Cardiac muscle cell (in vitro differentiated cells and primary cell): ENCODE measurements around the gene KLHL36. TPM values are rescaled to one million over a fixed set of nuclear protein-coding genes. Genes with fewer than 3 reads are reported as not detected.
A peak's percentile ranks its signal among the peaks of the same experiment; 100 is the strongest.

ENCODE experiments used
- DNase-seq, 2 donors: peaks; one replicate each; pipeline versions ENCODE4 v3.0.0 to v3.0.0-alpha.2; 2010 to 2017; ENCODE audit warnings: low read depth in 1 of 2, low spot score in 1 of 2
- H3K27ac ChIP-seq: fragments of 200-600 bp; sonication (generic); 2 replicates; pipeline ENCODE4 v1.5.1; 2016
- H3K27me3 ChIP-seq: fragments of 200-600 bp; sonication (generic); 2 replicates; pipeline ENCODE4 v1.6.0; 2016; ENCODE audit warnings: control low read depth
- H3K36me3 ChIP-seq: fragments of 200-600 bp; sonication (generic); 2 replicates; pipeline ENCODE4 v1.5.1; 2016; ENCODE audit warnings: control low read depth
- H3K4me1 ChIP-seq: fragments of 200-600 bp; sonication (generic); 2 replicates; pipeline ENCODE4 v1.8.1; 2017; ENCODE audit warnings: low read depth, mild to moderate bottlenecking, mixed run types
- H3K4me3 ChIP-seq: fragments of 200-600 bp; sonication (generic); 2 replicates; pipeline ENCODE4 v1.5.1; 2016; ENCODE audit warnings: mild to moderate bottlenecking
- H3K9me3 ChIP-seq: fragments of 200-600 bp; sonication (generic); 2 replicates; pipeline ENCODE4 v1.5.1; 2017; ENCODE audit warnings: low read depth, mild to moderate bottlenecking, control low read depth
- CTCF ChIP-seq: IDR thresholded peaks from 2 replicates; pipeline ENCODE4 v1.5.1; 2012; ENCODE audit warnings: low read depth, mild to moderate bottlenecking, low read length
- polyA plus RNA-seq: library from polyadenylated mRNA; unstranded; fragments of >200 nt; fragmentation: Nextera tagmentation; extraction: Ambion mirVana; gene quantifications from 2 replicates; pipeline ENCODE4 v1.2.1, GENCODE V29; 2016
- total RNA-seq: library from RNA; depleted of rRNA; stranded (reverse); fragments of >200 nt; gene quantifications from 2 replicates; pipeline ENCODE4 v1.2.3, GENCODE V29; 2016

Gene KLHL36
- total and polyA plus RNA-seq, 2 experiments from 2014 or later: 14.5 to 53.9 TPM

DNA sequence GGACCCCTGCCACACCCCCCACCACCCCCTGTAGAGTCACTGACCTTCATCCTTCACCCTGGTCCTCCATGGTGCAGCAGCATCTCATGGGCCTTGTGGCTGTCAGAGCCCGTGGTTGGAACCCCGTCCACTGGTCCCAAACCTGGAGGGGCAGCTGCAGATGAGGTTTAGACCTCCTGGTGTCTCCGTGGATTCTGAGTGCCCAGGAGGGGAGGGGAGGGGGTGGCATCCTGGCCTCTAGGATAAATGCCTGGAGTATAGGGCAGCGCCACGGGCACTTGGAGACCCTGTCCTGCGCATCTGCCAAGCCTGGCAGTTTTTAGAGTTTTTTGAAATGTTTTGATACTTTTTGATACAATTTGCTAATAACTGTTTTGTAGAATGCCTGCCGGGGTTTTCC lies 17.5 kb downstream of the KLHL36 start:
- H3K4me1 ChIP-seq: no peaks in the 10 kb centered on the region
- no peaks in the 10 kb centered on the region for H3K27me3 ChIP-seq
- no peak overlapping the region for H3K4me3 ChIP-seq
- H3K36me3 ChIP-seq: peaks cover 21% of the 10 kb centered on the region
- no peak for DNase-seq
- no peak overlapping the region for H3K27ac ChIP-seq
- no peak for TF ChIP-seq CTCF
- H3K9me3 ChIP-seq: no peaks in the 10 kb centered on the region

GRCh38 chr16:84667600-84668309 lies 19.4 kb downstream of the KLHL36 start:
- peak in 1 of 2 donors; percentile 21 for DNase-seq
- Histone ChIP-seq H3K36me3 (peaks cover 8% of the 10 kb centered on the region), H3K27me3 (no peaks in the 10 kb centered on the region), H3K4me1 (no peaks in the 10 kb centered on the region), H3K27ac (no peak overlapping the region), H3K4me3 (no peak overlapping the region), H3K9me3 (no peaks in the 10 kb centered on the region)
- TF ChIP-seq CTCF: no peak

DNA sequence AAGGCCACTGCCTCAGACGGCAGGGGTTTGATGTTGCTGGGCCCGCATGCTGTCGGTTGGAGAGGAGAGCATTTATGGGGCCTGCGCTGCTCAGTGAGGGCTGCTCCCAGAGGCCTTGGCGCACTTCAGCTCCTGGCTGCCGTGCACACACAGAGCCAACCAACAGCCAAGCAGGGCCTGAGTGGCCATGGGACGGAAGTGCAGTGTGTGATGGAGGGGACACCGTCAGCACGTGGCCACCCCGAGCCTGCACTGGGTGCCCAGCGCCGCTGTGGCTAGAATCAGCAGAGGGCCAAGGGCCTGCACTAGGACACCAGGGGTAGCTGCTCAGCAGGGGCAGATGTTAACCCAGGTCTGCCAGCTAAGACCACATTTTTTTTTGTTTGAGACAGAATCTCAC lies 21.8 kb downstream of the KLHL36 start:
- H3K27ac ChIP-seq: no peak overlapping the region
- no peak overlapping the region for H3K4me3 ChIP-seq
- no peaks in the 10 kb centered on the region for H3K9me3 ChIP-seq
- peaks cover 3% of the 10 kb centered on the region for H3K4me1 ChIP-seq
- H3K36me3 ChIP-seq: no peaks in the 10 kb centered on the region
- no peak for DNase-seq
- no peaks in the 10 kb centered on the region for H3K27me3 ChIP-seq
- no peak for TF ChIP-seq CTCF

DNA sequence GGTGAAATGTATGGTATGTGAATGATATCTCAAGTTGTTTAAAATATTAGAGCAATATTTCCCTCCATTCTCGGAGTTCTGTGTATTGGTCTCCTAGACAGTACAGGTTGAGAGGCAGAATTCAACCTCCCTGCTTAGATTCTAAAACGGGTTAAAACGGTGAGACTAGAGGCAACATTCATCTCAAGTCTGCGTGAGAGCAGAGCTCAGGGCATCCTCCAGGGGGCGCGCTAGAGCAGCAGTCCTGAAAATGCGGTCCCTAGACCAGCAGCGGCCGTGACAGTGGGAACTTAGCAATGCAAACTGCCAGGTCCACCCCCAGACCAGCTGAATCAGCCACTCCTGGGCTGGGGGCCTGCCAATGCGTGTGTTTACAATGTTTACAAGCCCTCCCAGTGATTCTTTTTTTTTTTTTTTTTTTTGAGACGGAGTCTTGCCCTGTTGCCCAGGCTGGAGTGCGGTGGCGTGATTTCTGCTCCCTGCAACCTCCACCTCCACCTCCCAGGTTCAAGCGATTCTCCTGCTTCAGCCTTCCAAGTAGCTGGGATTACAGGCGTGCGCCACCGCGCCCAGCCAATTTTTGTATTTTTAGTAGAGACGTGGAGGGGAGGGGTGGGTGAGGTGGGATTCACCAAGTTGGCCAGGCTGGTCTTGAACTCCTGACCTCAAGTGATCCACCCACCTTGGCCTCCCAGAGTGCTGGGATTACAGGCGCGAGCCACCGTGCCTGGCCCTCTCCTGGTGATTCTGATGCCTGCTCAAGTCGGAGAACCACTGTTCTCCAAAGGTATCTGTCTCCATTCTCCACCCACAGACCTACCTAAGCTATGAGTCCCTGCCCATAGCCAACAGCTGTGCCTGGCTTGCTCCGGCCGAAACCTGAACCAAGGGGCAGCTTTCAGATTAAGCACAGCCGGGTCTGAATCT lies 24.2 kb downstream of the KLHL36 start:
- peaks cover 3% of the 10 kb centered on the region for H3K4me1 ChIP-seq
- H3K27me3 ChIP-seq: no peaks in the 10 kb centered on the region
- peak; percentile 94 for TF ChIP-seq CTCF
- H3K27ac ChIP-seq: no peak overlapping the region
- no peak overlapping the region for H3K4me3 ChIP-seq
- H3K36me3 ChIP-seq: no peaks in the 10 kb centered on the region
- DNase-seq: peak; percentile 74 to 80
- H3K9me3 ChIP-seq: no peaks in the 10 kb centered on the region

- peaks cover 3% of the 10 kb centered on the region for H3K4me1 ChIP-seq
- H3K27me3 ChIP-seq: no peaks in the 10 kb centered on the region
- no peak overlapping the region for H3K27ac ChIP-seq
- no peaks in the 10 kb centered on the region for H3K9me3 ChIP-seq
- DNase-seq: no peak
- H3K4me3 ChIP-seq: no peak overlapping the region
- H3K36me3 ChIP-seq: no peaks in the 10 kb centered on the region
- TF ChIP-seq CTCF: no peak
Measured at GRCh38 chr16:84673203-84673535, 24.9 kb downstream of the KLHL36 start.
